Fibroblast of the aortic adventitia (primary cell): Measurements from ENCODE around the gene SLC18A3. TPM values are rescaled to one million over a fixed set of nuclear protein-coding genes. Genes with fewer than 3 reads are reported as not detected.

Experiments used
- DNase-seq: peaks from one replicate; pipeline ENCODE4 v3.0.0-alpha.2; 2010; ENCODE audit warnings: low read depth
- H3K4me3 ChIP-seq: 2 replicates; pipeline ENCODE4 v1.5.1; 2011; ENCODE audit warnings: low read depth, mild to moderate bottlenecking, control low read depth, low read length, moderate library complexity
- total RNA-seq: library from RNA; depleted of rRNA; stranded (reverse); fragments of >200 nt; gene quantifications from 2 replicates; pipeline ENCODE4 v1.2.3, GENCODE V29; 2012; ENCODE audit warnings: low replicate concordance
- TF ChIP-seq, protein P1 (sequence below): IDR thresholded peaks from 2 replicates; pipeline ENCODE4 v1.5.1; 2011; ENCODE audit warnings: mild to moderate bottlenecking, low read length, control low read depth, inconsistent platforms; ENCODE audit not compliant: insufficient read depth

The SLC18A3 gene
- total RNA-seq, 1 donor, result not detected

DNA sequence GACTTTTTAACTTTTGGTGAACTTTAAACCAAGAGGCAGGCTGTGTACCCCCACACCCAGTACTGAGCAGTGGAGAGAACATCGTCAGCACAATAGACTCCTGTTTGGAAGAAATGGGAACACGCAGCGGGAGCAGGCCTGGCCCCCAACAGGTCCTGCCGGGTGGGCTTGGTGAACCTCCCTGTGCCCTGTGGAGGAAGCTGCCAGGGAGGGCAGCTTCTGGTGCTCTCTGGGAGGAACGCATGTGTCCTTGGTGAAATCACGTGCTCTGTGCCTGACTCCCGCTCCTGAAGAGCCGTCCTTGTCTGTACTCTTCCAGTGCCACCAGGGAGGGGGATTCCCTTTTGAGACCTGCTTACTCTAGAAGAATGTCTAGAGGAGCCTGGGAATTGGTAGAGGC, 35.3 kb downstream of the SLC18A3 start:
- DNase-seq, result no peak
- TF ChIP-seq, protein P1, sequence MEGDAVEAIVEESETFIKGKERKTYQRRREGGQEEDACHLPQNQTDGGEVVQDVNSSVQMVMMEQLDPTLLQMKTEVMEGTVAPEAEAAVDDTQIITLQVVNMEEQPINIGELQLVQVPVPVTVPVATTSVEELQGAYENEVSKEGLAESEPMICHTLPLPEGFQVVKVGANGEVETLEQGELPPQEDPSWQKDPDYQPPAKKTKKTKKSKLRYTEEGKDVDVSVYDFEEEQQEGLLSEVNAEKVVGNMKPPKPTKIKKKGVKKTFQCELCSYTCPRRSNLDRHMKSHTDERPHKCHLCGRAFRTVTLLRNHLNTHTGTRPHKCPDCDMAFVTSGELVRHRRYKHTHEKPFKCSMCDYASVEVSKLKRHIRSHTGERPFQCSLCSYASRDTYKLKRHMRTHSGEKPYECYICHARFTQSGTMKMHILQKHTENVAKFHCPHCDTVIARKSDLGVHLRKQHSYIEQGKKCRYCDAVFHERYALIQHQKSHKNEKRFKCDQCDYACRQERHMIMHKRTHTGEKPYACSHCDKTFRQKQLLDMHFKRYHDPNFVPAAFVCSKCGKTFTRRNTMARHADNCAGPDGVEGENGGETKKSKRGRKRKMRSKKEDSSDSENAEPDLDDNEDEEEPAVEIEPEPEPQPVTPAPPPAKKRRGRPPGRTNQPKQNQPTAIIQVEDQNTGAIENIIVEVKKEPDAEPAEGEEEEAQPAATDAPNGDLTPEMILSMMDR, result no peak
- H3K4me3 ChIP-seq, result no peak overlapping the region

DNA sequence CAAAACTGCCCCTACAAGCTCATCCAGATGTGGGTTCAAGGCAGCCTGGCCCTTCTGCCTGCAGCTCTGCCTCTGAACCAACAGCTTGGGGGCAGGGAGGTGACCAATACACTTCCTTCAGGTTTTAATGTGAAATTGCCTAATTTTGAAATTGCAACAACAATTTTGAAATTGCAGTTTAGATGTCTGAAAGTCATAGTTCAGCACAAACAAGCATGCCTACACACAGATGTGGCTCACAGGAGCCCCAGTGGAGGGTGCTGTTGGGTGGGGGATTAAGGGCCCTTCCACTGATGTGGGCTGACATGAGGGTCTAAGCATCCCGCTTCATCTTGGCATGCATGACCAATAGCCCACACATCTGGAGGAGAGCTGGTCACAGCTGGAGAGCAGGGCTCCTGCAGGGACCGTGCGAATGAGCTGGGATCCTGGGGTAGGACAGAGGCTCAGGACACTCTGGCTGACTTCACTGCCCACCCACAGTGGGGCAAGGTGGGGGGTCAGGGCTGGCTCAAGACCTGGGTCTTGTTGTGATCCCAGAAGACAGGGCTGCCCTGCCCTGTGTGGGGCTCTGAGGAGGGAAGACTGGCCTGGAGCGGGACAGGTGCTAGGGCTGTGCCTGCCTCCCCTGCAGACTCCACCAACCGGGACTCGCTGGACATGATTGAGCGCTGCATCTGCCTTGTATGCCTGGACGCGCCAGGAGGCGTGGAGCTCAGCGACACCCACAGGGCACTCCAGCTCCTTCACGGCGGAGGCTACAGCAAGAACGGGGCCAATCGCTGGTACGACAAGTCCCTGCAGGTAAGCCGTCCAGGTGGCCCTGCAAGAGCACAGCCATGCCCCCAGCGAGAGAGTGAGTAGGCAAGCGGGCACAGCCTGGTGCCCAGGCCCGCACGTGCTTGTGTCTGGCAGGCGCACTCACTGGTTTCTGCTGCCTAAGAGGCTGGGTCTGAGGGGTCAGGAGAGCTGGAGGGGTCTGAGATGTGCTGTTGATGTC, 36.1 kb downstream of the SLC18A3 start:
- TF ChIP-seq, protein P1, result no peak
- H3K4me3 ChIP-seq, result no peak overlapping the region
- DNase-seq, result no peak

GRCh38 chr10:49647554-49647953, 37.4 kb downstream of the SLC18A3 start:
- H3K4me3 ChIP-seq, result no peak overlapping the region
- TF ChIP-seq, protein P1, result no peak

GRCh38 chr10:49647985-49648795, 38.1 kb downstream of the SLC18A3 start:
- DNase-seq, result no peak
- TF ChIP-seq, protein P1, result no peak
- H3K4me3 ChIP-seq, result no peak overlapping the region

More at GRCh38 chr10:49647554-49647953, 37.4 kb downstream of the SLC18A3 start:
- no peak for DNase-seq

- no peak for DNase-seq
- TF ChIP-seq, protein P1, result no peak
- H3K4me3 ChIP-seq, result no peak overlapping the region
Measured at GRCh38 chr10:49649294-49649693, 39.2 kb downstream of the SLC18A3 start.

DNA sequence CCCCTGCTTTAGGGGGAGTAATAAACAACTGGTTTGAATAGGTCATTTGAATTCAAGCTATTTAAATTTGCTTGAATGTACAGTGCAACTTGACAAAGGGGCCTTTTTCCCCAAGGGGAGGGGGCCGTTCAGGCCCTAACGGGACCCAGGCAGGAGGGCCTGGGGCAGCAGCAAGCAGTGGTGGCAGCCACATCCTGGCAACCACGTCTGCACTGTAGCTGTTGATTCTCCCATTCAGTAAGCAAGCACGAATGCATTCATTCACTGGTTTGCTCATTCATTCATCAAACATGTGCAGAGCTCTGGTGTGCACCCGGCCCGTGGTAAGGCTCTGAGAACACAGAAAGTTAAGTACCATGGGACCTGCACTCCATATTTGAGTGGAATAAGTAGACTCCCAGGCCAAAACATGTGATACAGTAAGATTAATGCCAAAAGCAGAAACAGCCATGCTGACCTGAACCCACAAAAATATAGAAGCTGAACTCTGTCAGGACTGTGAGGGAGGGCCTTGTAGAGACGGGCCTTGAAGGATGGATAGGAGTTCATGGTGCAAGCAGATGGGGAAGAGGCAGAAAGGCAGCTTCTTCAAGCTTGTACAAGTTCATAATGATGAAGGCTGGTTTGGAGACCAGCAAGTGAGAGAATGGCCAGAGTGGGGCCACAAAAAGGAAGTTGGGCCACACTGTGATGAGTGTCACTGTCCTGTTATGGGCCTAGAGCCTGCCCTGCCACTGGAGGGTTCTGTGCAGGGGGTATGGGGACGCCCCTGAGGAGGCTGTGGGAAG, 40.0 kb downstream of the SLC18A3 start:
- TF ChIP-seq, protein P1, result no peak
- no peak for DNase-seq
- H3K4me3 ChIP-seq, result no peak overlapping the region
